Transverse colon (tissue), 4 donors: ENCODE measurements around the gene ZNF608.

Experiments
- EP300 ChIP-seq: sonication (generic); formaldehyde crosslinking; IDR thresholded peaks from one replicate; pipeline ENCODE4 v1.6.1; 2017; ENCODE audit warnings: antibody characterized with exemption, low read depth
- POLR2A ChIP-seq: fragments of 450-650 bp; IDR thresholded peaks from one replicate; pipeline ENCODE4 v1.6.1; 2016; ENCODE audit warnings: antibody characterized with exemption, mild to moderate bottlenecking, moderate library complexity
- POLR2AphosphoS5 ChIP-seq, 3 donors: sonication (generic); formaldehyde crosslinking; IDR thresholded peaks; one replicate each; pipeline ENCODE4 v1.6.1; 2016; ENCODE audit warnings: antibody characterized with exemption in 3 of 3
- TF ChIP-seq, protein P1 (sequence below), 5 experiments: fragments of 200-600 bp in 3 of 5; fragments of 450-650 bp in 2 of 5; sonication (generic) in 3 of 5; IDR thresholded peaks; 1 replicate in 2 of 5; 2 replicates in 3 of 5; pipeline ENCODE4 v1.5.1; 2016 to 2017; ENCODE audit warnings: antibody characterized with exemption in 5 of 5, inconsistent platforms in 3 of 5, mild to moderate bottlenecking in 2 of 5, moderate library complexity in 1 of 5

DNA sequence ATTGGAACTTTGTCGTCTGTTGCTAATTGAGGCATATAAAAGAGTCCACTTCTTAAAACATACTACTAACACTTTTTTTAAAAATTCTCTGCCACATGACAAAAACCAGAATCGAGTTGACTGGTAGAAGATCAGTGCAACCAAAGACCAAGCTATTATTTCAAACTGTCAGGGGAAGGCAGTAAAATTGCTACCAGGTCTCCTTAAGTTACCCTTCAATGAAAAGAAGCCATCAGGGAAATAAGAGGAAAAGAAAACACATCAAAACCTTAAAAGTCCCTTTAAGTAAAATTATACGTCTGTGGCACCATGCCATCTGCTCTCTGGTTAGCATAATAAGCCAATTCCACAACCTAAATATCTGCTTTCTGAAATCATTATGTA lies 9.6 kb downstream of the ZNF608 start:
- no peak for TF ChIP-seq EP300
- TF ChIP-seq, protein P1, sequence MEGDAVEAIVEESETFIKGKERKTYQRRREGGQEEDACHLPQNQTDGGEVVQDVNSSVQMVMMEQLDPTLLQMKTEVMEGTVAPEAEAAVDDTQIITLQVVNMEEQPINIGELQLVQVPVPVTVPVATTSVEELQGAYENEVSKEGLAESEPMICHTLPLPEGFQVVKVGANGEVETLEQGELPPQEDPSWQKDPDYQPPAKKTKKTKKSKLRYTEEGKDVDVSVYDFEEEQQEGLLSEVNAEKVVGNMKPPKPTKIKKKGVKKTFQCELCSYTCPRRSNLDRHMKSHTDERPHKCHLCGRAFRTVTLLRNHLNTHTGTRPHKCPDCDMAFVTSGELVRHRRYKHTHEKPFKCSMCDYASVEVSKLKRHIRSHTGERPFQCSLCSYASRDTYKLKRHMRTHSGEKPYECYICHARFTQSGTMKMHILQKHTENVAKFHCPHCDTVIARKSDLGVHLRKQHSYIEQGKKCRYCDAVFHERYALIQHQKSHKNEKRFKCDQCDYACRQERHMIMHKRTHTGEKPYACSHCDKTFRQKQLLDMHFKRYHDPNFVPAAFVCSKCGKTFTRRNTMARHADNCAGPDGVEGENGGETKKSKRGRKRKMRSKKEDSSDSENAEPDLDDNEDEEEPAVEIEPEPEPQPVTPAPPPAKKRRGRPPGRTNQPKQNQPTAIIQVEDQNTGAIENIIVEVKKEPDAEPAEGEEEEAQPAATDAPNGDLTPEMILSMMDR (IDR thresholded peaks at IDR 0.05), result no peak
- TF ChIP-seq POLR2AphosphoS5 (IDR thresholded peaks at IDR 0.05), result no peak
- no peak for TF ChIP-seq POLR2A
